HUES6 (cell line): ENCODE measurements around the gene TMEM150B.
A peak's percentile ranks its signal among the peaks of the same experiment; 100 is the strongest.
"Not testable (repeated sequence)": the region's sequence is repeated elsewhere in the genome, so short reads cannot be mapped to it uniquely, and the experiment has no call there.

ENCODE experiments used
- H3K27ac ChIP-seq: 2 replicates; pipeline ENCODE4 v1.7.0; 2013; ENCODE audit warnings: low read depth, mild to moderate bottlenecking, low read length, inconsistent platforms
- H3K27me3 ChIP-seq: 2 replicates; pipeline ENCODE4 v1.6.1; 2013; ENCODE audit warnings: low read length; ENCODE audit not compliant: control insufficient read depth, insufficient read depth
- H3K36me3 ChIP-seq: 2 replicates; pipeline ENCODE4 v1.6.1; 2013; ENCODE audit warnings: low read length; ENCODE audit not compliant: control insufficient read depth, insufficient read depth
- H3K4me1 ChIP-seq: 2 replicates; pipeline ENCODE4 v1.6.1; 2013; ENCODE audit warnings: low read length; ENCODE audit not compliant: control insufficient read depth, insufficient read depth
- H3K4me3 ChIP-seq: 2 replicates; pipeline ENCODE4 v1.5.1; 2013; ENCODE audit warnings: low read depth, low read length
- H3K9ac ChIP-seq: one replicate; pipeline ENCODE4 v1.6.1; 2013; ENCODE audit warnings: mild to moderate bottlenecking, low read length
- H3K9me3 ChIP-seq: 2 replicates; pipeline ENCODE4 v1.6.1; 2013; ENCODE audit warnings: low read depth, low read length; ENCODE audit not compliant: control insufficient read depth, insufficient read depth

TMEM150B gene

GRCh38 chr19:55328774-55329318 is 3.7 kb upstream of the TMEM150B start:
- not testable (repeated sequence) for H3K27ac ChIP-seq, H3K36me3 ChIP-seq, H3K9me3 ChIP-seq

GRCh38 chr19:55324662-55325061 is 479 bp downstream of the TMEM150B start:
- H3K36me3 ChIP-seq: no peaks in the 10 kb centered on the region
- H3K4me1 ChIP-seq: peaks cover 4% of the 10 kb centered on the region; the same call in 1 of the 2 replicates
- no peak overlapping the region for H3K4me3 ChIP-seq

More at GRCh38 chr19:55328774-55329318, 3.7 kb upstream of the TMEM150B start:
- not testable (repeated sequence) for H3K9ac ChIP-seq, H3K4me3 ChIP-seq, H3K4me1 ChIP-seq, H3K27me3 ChIP-seq

GRCh38 chr19:55322204-55322885 is 2.8 kb downstream of the TMEM150B start:
- H3K27me3 ChIP-seq: no peaks in the 10 kb centered on the region
- H3K4me1 ChIP-seq: peaks cover 4% of the 10 kb centered on the region; the same call in 1 of the 2 replicates
- H3K9ac ChIP-seq: no peak overlapping the region
- no peaks in the 10 kb centered on the region for H3K9me3 ChIP-seq
- H3K27ac ChIP-seq: no peak overlapping the region
- H3K36me3 ChIP-seq: no peaks in the 10 kb centered on the region
- H3K4me3 ChIP-seq: no peak overlapping the region

More at GRCh38 chr19:55324662-55325061, 479 bp downstream of the TMEM150B start:
- H3K27ac ChIP-seq: no peak overlapping the region
- no peak overlapping the region for H3K9ac ChIP-seq
- H3K27me3 ChIP-seq: no peaks in the 10 kb centered on the region
- H3K9me3 ChIP-seq: no peaks in the 10 kb centered on the region

- Histone ChIP-seq H3K4me1 (peaks cover 4% of the 10 kb centered on the region; the same call in 1 of the 2 replicates), H3K27ac (no peak overlapping the region), H3K27me3 (no peaks in the 10 kb centered on the region), H3K36me3 (no peaks in the 10 kb centered on the region), H3K4me3 (no peak overlapping the region), H3K9ac (no peak overlapping the region), H3K9me3 (no peaks in the 10 kb centered on the region)
Measured at GRCh38 chr19:55321466-55322137, 3.5 kb downstream of the TMEM150B start.

- Histone ChIP-seq H3K27me3 (no peaks in the 10 kb centered on the region), H3K4me3 (no peak overlapping the region), H3K4me1 (peaks cover 4% of the 10 kb centered on the region; the same call in 1 of the 2 replicates), H3K27ac (no peak overlapping the region), H3K9ac (no peak overlapping the region), H3K36me3 (no peaks in the 10 kb centered on the region), H3K9me3 (no peaks in the 10 kb centered on the region)
Measured at GRCh38 chr19:55320844-55321419, 4.2 kb downstream of the TMEM150B start.

- Histone ChIP-seq H3K9me3 (no peaks in the 10 kb centered on the region), H3K9ac (no peak overlapping the region), H3K4me1 (peaks cover 4% of the 10 kb centered on the region; the same call in 1 of the 2 replicates), H3K4me3 (peak overlapping the region; percentile 56), H3K27ac (no peak overlapping the region), H3K36me3 (no peaks in the 10 kb centered on the region), H3K27me3 (no peaks in the 10 kb centered on the region)
Measured at GRCh38 chr19:55319785-55320184, 5.4 kb downstream of the TMEM150B start.

- H3K27me3 ChIP-seq: no peaks in the 10 kb centered on the region
- no peak overlapping the region for H3K9ac ChIP-seq
Measured at GRCh38 chr19:55316646-55317045, 8.5 kb downstream of the TMEM150B start.

GRCh38 chr19:55315956-55316525 is 9.1 kb downstream of the TMEM150B start:
- Histone ChIP-seq H3K9ac (no peak overlapping the region), H3K4me1 (peaks cover 4% of the 10 kb centered on the region; the same call in 1 of the 2 replicates), H3K36me3 (no peaks in the 10 kb centered on the region), H3K27ac (no peak overlapping the region), H3K27me3 (no peaks in the 10 kb centered on the region), H3K4me3 (no peak overlapping the region), H3K9me3 (no peaks in the 10 kb centered on the region)

More at GRCh38 chr19:55316646-55317045, 8.5 kb downstream of the TMEM150B start:
- H3K9me3 ChIP-seq: no peaks in the 10 kb centered on the region
- no peak overlapping the region for H3K4me3 ChIP-seq
- H3K4me1 ChIP-seq: peaks cover 4% of the 10 kb centered on the region; the same call in 1 of the 2 replicates
- H3K36me3 ChIP-seq: no peaks in the 10 kb centered on the region
- H3K27ac ChIP-seq: no peak overlapping the region

- H3K27me3 ChIP-seq: no peaks in the 10 kb centered on the region
- H3K4me3 ChIP-seq: no peak overlapping the region
- H3K36me3 ChIP-seq: peaks cover 11% of the 10 kb centered on the region
- H3K9ac ChIP-seq: no peak overlapping the region
- no peaks in the 10 kb centered on the region for H3K4me1 ChIP-seq
- H3K27ac ChIP-seq: no peak overlapping the region
- no peaks in the 10 kb centered on the region for H3K9me3 ChIP-seq
Measured at GRCh38 chr19:55314396-55314795, 10.7 kb downstream of the TMEM150B start.

GRCh38 chr19:55312621-55313512 is 12.3 kb downstream of the TMEM150B start:
- H3K27ac ChIP-seq: no peak overlapping the region
- peaks cover 22% of the 10 kb centered on the region for H3K36me3 ChIP-seq
- H3K27me3 ChIP-seq: no peaks in the 10 kb centered on the region
- no peak overlapping the region for H3K9ac ChIP-seq
- no peak overlapping the region for H3K4me3 ChIP-seq
- no peaks in the 10 kb centered on the region for H3K9me3 ChIP-seq
- no peaks in the 10 kb centered on the region for H3K4me1 ChIP-seq
